ENCODE measurements around the gene ERVK3-1.

- TF ChIP-seq CTCF (IDR thresholded peaks at IDR 0.05 in 4 of 5, conservative IDR thresholded peaks at IDR 0.05 in 1 of 5) (no peak), POLR2A (IDR thresholded peaks at IDR 0.05) (no peak)
Observed at GRCh38 chr19:58315580-58315979, 10.4 kb downstream of the ERVK3-1 start.
